OCI-M1 (cell line): ENCODE measurements around the gene PRRX1.
A peak's percentile ranks its signal among the peaks of the same experiment; 100 is the strongest.

Experiments
- DNase-seq: peaks from one replicate; lab custom pipeline; 2025; lab: John Stamatoyannopoulos, UW

PRRX1 gene

DNA sequence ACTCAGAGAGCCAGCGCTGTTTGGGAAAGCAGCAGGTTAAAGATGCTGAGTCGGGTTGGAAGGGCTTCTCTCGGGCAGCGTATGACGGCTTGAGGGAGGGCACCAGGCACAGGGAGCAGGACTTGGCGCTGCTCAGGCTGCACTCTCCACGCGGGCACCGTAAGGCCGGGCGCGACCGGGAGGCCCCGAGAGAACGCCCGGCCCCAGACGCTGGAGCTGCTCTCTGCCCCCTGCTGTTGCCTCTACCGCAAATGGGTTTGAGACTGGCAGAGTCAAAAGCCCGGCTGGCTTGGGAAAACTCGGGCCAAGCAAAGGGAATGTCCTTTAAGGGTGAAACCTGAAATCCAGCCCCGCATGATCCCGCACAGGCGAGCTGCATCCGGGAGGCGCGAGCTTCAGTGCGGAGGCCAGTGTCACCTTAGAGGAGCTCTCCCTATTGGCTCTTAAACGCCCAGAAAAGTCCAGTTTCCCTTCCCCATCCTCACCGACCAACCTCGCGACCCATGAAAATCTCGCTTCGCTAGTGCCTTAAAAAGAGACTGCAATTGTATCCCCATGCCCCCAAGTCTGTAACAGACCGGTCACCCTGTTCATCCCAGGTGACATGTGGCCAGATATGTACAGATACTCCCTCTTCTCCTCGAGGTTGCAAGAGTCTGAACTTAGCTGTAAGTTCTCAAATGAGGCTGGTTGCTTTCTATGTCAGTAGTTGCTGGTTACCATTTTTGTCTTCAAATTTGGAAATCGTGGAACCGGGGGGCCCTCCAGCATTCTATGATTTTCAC lies 1.1 kb downstream of the PRRX1 start:
- DNase-seq: no peak

DNA sequence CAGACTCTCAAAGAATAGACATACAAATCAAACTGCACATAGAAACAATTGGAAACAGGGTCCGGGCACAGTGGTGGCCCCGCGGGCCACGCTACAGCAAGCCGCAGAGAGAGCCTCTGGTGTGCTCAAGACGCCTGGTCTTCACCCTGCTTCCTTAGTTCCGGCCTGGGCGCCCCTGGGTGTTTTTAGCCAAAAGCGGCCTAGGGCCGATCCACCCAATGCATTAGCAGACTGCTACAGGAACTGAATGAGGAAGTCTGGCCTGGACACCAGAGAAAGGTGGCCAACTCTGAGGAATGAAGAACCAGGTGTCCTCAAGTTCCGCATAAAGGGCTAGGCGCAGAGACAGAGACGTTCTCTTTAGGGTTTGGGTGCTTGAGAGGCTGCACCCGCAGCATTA lies 1.7 kb downstream of the PRRX1 start:
- DNase-seq: no peak

DNA sequence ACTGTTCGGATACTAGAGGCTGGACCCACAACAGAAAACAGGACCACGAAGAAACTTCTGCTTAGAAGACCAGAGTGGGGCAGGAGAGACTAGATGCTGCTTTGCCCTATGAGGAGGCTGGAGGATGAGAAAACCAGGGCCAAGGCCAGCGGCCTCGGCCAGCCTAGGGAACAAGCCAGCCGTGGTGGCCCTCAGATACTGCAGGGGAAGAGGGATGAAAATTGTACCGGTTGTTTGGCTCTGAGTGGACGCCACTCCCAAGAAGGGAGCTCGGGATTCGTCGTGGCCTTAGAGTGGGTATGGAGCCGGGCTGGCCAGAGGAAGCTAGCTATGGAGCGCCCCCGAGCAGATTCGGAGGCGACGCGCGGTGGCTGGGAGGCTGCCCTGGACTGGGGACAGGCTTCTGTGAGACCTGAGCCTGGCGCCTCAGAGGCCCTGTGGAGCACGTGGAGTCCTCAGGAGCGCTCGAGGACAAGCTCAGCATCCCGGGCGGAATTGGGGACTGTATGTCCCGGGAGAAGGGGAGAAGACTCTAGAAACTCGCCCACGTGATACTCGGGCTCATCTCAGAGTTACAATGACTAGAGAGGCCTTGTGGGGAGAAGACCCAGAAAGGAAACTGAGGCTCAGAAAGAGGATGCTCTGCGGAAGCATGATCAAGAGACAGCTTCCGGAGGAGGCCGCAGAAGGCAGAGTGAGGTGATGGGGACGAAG lies 2.8 kb downstream of the PRRX1 start:
- no peak for DNase-seq

DNA sequence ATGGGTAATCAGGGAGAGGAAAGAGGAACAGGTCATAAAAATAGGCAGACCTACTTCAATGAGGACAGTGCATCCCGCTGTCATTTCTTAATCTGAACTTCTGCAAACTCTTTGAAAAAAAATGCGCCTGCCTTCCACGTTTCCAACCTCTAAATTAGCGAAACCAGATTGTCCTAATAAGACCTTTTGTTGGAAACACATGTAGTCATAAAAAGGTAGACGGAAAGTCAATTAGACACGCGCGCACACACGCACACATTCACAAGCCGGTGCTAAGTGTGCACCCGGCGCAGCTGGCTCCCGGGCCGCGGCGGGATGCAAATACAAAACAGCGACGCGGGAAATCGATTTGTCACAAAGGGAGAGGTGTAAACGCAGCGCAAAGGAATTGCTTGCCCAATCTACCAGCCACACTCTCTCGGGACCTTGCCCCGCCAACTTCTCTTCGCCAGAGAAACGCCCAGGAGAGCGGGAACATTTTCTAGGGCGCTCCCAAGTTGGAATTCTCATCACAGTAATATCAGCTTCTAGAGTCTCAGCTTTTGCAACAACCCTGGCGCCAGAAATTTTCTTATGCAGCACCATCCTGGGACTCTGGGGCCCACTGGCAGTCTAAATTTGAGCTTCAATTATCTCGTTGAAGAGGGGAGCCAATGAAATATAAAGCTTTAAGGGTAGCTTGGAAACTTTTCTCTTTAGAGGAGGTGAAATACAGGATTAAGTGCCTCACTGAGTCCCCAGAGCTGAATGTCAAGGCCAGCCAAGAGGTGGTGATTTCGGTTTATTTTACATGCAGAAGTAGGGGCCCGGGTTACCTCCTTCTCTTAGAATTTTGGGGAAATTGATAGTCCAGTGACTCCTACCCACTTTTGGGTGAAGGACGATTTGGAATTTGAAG lies 4.5 kb downstream of the PRRX1 start:
- peak; percentile 35 for DNase-seq

DNA sequence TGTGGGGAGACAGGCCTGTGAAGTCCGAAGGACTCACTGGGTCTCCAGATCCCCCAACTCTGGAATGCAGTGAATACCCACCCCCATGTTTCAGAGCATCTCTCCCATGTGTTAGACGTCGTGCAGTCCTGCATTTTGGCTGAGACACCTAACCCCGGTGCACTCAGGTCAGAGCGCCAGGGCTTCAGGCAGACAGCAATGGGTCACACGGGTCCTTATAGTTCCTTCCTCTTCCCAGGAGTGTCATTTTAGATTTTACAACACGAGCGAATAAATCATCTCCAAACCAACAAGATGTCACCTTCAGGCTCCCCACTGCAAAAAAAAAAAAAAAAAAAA lies 5.1 kb downstream of the PRRX1 start:
- DNase-seq: no peak

DNA sequence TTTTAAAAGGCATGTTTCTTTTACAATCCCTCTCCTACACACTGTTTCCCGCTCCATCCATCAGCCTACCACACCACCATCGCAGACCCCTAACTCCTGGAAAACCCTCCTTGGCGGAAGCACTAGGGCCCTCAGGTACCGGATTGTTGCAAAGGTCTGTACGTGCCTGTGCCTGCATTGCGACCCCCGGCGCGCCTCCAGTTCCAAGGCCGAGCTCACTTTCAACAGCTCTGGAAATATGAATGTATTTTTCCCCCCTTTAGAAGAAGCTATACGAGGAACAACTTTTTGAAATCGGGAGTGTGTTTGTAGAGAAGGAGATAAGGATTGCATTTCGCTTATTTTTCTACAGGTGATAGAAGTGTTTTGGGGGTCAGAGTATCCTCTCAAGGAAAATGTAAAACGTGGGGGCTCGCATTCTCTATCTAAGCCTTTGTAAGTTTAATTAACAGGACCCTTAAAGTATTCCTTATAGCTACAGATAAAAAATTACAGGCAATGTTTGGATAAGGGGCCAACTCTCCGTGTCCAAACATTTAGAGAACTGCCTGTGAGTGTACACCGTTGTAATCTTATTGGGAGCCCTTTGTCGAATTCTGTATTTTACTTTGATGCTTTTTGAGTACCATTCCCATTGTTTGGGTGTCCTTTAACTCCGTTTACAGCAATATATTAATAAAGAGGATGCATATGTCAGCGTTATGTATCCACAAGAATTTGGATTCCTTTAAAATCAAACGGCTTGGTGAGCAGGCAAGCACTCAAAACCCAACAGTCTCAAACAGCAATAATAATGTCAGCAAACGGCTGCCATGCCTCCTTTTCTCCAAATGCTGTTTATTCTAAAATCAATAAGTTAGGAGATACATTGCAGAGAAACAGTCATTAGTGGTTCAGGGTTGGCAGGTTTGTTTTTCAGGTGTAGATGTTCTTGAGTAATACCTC lies 5.9 kb downstream of the PRRX1 start:
- DNase-seq: no peak

DNA sequence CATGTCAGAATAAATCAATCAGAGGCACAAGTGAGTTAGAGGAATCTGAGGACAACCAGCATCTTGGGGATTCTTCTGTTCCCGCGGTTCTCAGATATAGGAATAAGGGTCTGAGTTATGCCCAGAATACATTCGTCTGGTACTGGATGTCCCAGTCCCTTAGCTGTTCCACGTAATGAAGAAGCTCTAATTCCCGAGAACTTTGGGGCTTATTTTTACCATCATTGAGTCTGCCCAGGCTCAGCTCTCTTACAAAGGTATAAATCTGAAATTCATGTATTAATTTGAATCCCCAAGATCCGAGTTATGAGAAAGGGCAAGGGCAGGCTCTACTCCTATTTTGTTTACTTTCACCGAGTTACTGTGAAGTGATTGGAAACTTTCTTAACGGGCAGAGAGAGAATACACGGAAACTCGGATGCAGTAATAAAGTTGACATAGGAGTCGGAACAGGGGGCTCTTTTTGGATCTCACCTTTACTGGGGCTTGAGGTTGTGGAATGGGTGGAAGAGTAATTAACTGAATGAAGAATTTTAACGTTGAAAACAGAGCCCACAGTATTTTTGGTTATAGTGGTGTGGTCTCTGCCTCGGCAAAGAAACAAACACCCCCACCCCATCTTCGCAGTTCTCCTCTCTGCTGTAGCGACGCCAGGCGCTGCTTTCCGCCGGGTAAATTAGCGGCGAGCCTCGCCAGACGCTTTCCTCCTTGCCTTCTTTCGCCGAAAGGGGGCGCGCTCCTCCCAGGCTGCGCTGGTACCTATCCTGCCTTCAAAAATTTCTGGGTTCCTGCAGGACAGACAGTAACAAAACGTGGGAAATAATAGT lies 7.1 kb downstream of the PRRX1 start:
- DNase-seq: no peak

DNA sequence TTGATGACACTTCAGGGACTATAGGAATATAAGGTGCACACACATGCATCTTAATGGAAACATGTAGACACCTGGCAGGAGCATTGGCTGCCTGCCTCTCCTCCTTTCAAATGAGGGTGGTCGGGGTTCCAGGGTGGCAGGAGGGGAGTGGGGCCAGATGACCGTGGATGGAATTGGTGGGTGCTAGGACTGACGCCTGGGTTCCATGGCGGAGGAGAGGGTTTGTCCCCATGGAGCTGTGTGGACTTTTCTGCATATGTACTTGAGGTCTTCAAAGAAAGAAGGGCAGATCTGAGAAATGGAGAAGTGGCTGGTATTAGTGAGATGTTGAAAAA lies 7.7 kb downstream of the PRRX1 start:
- no peak for DNase-seq

DNA sequence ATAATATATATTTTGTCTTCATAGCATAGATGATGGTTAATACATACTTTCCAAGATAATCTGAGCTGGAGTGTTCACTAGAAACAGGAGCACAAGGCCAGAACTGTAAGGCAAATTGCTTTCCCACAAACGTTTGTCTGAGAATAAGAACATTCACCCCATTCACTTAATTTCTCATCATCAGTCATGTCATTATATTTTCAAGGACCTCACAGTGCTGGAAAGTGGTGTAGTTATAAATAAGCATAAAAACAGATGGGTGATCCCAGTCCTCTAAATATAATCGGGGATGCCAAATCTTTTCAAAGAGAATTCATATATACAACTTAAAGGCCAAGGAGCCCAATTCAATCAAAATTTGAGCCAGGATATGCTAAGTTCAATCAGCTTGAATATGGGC lies 8.4 kb downstream of the PRRX1 start:
- DNase-seq: no peak

DNA sequence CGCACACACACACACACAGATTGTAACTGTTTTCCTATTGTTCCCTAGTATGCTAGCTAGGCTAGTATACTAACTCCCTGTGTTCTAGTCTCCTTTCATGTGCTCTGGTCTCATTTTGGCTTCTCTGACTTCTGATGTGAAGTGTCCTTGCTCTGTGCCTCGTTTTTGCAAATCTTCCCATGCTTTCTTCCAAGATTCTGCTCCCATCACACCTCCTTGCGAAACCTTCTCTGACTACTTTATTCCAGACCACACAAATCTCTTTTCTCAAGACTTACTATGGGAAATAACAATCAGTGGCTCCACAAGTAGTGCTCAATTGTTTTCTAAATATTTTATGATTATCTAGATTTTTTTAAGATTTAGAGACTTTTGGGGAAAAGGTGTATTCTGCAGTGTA lies 10.3 kb downstream of the PRRX1 start:
- no peak for DNase-seq

DNA sequence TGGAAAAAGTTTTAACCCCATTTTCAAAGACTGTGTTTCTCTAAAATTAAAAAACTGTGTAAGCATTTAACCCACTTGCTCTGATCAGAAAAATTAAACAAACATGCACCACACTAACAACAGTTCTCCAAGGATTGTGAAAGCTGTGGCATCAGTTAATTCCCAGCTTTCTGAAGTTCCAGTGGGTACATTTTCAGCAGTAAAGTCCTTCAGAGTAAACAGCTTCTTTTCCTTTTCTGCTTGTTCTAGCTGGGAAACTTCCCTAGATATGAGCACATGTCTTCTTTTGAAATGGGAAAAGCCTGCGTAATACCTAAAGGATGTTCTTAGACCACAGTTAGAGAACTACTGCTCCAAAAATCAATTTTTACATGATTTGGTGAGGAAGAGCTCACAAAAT lies 11.1 kb downstream of the PRRX1 start:
- no peak for DNase-seq

DNA sequence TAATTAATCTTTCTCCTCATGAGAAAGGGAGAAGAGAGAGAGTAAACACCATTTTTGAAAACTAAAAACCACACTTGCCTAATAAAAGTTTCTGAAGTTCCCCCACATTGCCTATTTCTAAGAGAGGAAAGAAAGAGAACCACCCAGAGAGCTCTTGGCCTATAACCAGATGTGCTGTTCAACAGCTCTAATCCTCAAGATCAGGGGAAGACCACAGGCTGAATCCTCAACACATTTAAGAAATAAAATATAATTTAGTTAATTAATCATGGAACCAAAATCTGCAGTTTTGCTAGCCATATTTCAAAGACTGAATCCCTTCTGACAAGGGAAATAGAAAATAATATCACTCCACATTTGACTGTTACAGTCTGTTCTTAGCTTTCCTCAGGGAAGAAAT lies 11.9 kb downstream of the PRRX1 start:
- DNase-seq: no peak

DNA sequence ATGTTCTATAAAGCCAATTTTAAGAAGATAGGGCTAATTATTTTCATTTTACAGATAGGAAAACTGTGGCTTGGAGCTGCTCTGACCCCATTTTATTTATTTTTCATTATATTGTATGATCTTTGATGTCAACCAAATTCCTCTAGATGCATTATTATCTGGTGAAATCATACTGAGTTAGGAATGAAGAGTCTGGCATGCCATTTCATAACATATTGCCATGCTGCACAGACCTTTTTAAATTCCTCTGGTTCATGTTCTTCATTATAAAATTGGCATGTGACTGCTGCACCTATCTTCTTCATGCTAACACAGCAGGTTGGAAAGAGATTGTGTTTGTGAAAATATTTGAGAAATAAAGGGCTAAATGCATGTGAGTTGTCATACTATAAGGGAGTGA lies 12.7 kb downstream of the PRRX1 start:
- DNase-seq: no peak

DNA sequence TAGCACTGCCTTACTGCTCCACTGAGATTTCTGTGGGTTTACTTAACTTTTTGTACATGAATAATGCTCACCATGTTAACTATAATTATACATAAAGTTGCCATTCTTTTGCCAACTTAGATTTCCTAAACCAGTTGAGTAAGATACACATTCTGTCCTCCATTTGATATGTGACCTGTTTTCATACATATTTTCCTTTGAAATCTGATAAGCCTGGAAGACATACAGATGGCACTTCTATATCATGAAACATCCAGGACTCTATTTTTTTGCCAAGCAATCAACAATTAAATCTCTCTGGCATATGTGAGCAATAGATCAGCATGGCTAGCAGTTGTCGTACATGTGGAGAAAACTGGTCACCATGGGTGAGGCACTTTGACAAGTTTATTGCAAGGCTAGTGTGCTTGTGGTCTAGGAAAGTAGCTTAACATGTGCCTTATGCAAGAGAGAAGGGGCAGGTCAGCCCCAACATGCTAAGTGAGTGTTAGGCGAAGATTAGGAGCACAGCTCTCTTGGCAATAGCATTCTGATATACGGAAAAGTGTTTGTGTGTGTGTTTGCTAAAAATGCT lies 14.2 kb downstream of the PRRX1 start:
- DNase-seq: peak; percentile 42

DNA sequence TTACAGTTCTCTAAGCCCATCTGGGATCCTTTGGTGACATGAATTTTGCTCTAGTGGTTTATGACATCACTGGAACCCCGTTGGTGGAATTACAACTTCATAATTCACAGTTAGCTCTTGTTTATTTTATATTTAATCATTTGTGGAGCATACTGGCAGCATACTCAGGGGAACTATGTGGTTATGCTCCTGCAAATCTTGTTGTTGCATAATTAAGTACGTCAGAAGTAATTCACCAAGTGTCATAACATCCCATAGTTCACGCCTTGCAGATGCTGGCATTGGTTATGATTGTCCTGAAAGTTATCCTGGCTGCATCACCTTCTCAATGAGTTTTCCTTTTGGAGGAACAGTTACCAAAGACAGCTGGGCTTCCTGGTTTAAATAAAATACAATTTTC lies 16.5 kb downstream of the PRRX1 start:
- no peak for DNase-seq

DNA sequence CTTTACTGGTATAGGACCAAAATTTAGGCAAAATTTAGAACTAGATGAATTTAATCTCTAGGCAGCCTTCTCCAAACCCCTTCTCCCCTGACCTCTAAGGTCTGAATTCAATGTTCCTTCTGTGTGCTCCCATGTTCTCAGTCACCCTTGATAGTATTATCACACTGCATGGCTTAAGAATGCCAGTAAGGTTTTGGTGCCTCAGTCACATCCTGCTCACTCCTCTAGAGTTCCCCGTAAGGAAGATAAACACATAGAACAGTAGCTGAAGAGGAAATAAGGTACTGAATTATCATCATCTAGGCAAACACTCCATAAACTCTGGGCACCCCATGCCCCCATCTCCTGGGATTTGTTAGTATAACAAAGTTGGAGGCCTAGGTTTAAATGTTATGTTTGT lies 18.2 kb downstream of the PRRX1 start:
- no peak for DNase-seq

DNA sequence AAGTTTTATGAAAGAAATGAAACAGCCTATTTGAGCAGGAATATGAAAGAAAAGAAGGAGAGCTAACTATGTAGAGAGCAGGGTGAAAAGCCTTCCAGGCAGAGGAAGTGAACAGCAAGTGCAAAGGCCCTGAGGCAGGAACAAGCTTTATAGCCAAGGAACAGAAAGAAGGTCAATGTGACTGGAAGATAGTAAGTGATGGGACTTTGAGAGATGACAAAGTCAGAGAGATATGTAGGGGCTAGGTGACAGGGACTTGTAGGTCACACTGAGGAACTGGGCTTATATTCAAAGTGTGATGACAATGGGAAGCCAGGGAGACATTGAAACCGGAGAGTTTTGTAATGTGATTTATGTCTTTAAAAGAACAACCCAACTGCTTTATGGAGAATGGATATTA lies 18.9 kb downstream of the PRRX1 start:
- DNase-seq: no peak

DNA sequence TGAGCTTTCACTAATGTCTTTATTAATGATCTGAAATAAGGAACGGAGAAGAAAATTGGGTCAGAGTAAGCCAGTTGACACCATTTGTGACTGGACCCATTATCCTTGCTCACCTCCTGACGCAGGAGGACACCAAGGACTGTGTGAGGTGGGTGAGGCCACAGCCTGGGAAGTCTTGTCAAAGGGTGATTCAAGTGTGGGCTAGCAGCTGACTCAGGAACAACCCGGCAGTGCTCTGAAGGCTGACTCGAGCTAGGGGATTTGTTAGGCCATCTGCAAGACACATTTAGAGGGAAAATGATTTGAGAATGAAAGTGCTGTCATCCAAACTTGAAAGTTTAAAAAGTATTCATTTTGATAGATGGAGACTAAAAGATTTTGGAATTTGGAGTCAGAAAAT lies 21.2 kb downstream of the PRRX1 start:
- no peak for DNase-seq

DNA sequence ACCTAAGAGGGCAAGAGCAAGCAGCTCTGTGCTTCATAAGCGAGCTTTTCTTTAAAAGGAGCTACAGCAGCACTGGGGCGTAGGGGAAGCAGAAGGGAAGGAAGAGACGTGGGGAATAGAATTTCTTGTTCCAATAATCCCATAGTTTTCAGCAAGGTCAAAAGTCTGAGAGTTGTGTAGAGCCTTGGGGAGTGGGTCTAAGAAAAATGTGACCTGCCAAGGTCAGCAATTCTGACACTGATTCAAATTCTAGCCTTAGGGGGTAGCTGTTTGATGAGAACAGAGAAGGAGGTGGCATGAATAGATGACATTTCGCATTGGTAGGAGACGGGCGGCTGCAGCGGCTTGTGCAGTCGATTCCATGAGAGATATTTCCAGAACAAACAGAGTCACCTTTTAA lies 22.4 kb downstream of the PRRX1 start:
- DNase-seq: no peak

DNA sequence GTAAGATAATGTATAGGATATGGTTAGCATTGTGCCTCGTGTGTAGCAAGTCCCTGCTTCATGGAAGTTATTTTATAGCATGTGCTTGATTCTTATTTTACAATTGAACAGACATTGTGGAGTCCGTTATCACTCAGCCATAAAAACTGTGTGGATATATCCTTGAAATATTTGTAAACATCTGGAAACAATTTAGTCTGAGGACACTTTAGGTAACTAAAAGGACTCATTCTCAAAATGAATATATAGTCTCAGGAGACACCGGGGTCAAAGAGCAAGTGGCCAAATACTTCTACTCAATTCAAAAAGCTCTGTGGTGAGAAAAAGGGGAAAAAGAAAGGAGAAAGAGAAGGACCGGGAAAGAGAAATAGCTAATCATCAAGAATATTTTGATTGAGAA lies 23.7 kb downstream of the PRRX1 start:
- DNase-seq: no peak

DNA sequence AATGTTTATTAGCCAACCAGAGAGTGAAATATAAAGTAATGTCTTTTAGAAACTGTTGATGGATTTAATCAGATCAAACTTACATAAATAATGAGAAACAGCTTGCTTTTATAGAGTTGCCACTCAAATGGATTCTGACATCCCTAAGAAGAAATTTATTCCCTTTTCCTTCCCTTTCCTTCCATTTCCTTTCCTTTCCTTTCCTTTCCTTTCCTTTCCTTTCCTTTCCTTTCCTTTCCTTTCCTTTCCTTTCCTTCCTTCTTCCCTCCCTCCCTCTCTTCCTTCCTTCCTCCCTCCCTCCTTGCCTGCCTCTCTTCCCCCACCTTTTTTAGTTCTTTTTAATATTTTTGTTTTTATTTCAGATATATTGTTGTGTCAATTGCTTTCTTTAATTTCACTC lies 27.3 kb downstream of the PRRX1 start:
- DNase-seq: no peak
